WERI-Rb-1 (cell line): ENCODE results near the gene NLRP4.
"Not testable (repeated sequence)": the region's sequence is repeated elsewhere in the genome, so short reads cannot be mapped to it uniquely, and the experiment has no call there.

ENCODE experiments used
- DNase-seq: peaks from one replicate; pipeline ENCODE4 v3.0.0-alpha.2; 2020
- H3K27ac ChIP-seq: fragments of 250-450 bp; sonication (Bioruptor Pico); 2 replicates; pipeline ENCODE4 v1.5.1; 2020; ENCODE audit warnings: mild to moderate bottlenecking, moderate library complexity
- H3K27me3 ChIP-seq: fragments of 250-450 bp; sonication (Bioruptor Pico); 2 replicates; pipeline ENCODE4 v1.5.1; 2021; ENCODE audit warnings: mild to moderate bottlenecking, low read depth, moderate library complexity; ENCODE audit not compliant: insufficient read depth, severe bottlenecking
- H3K36me3 ChIP-seq: fragments of 250-450 bp; sonication (Bioruptor Pico); 2 replicates; pipeline ENCODE4 v1.5.1; 2020; ENCODE audit warnings: mild to moderate bottlenecking, moderate library complexity
- H3K4me3 ChIP-seq: 2 replicates; pipeline ENCODE4 v1.5.1; 2011; ENCODE audit warnings: low read depth, mild to moderate bottlenecking, control low read depth, low read length
- H3K9me3 ChIP-seq: fragments of 250-450 bp; sonication (Bioruptor Pico); 2 replicates; pipeline ENCODE4 v1.5.1; 2021; ENCODE audit warnings: mild to moderate bottlenecking, moderate library complexity; ENCODE audit not compliant: severe bottlenecking
- CTCF ChIP-seq: IDR thresholded peaks from 2 replicates; pipeline ENCODE4 v1.5.1; 2011; ENCODE audit warnings: low read depth, mild to moderate bottlenecking, control low read depth, inconsistent platforms, low read length

NLRP4 gene

GRCh38 chr19:55909801-55910200 is 73.5 kb downstream of the NLRP4 start:
- Histone ChIP-seq H3K9me3 (no peaks in the 10 kb centered on the region), H3K36me3 (no peaks in the 10 kb centered on the region), H3K27ac (no peak overlapping the region), H3K4me3 (no peak overlapping the region), H3K27me3 (peaks cover 63% of the 10 kb centered on the region)
- no peak for TF ChIP-seq CTCF
- DNase-seq = no peak

- peaks cover 3% of the 10 kb centered on the region for H3K9me3 ChIP-seq
- no peak for TF ChIP-seq CTCF
- H3K27me3 ChIP-seq = peaks cover 63% of the 10 kb centered on the region
- H3K27ac ChIP-seq = no peak overlapping the region
- H3K4me3 ChIP-seq = no peak overlapping the region
- H3K36me3 ChIP-seq = no peaks in the 10 kb centered on the region
- DNase-seq = no peak
These were observed 76.6 kb downstream of the NLRP4 start for GRCh38 chr19:55912916-55913315.

- TF ChIP-seq CTCF = peak; percentile 45
- H3K9me3 ChIP-seq = peaks cover 3% of the 10 kb centered on the region
- H3K4me3 ChIP-seq = no peak overlapping the region
- H3K27me3 ChIP-seq = peaks cover 59% of the 10 kb centered on the region
- DNase-seq = no peak
- no peaks in the 10 kb centered on the region for H3K36me3 ChIP-seq
- H3K27ac ChIP-seq = no peak overlapping the region
These were observed 77.4 kb downstream of the NLRP4 start for GRCh38 chr19:55913643-55914268.

- Histone ChIP-seq H3K36me3 (no peaks in the 10 kb centered on the region), H3K27ac (no peak overlapping the region), H3K9me3 (peaks cover 6% of the 10 kb centered on the region), H3K4me3 (no peak overlapping the region), H3K27me3 (peaks cover 42% of the 10 kb centered on the region)
- no peak for DNase-seq
- no peak for TF ChIP-seq CTCF
These were observed 87.2 kb downstream of the NLRP4 start for GRCh38 chr19:55923556-55923955.

GRCh38 chr19:55927991-55928390 is 91.7 kb downstream of the NLRP4 start:
- TF ChIP-seq CTCF = no peak
- Histone ChIP-seq H3K27ac (no peak overlapping the region), H3K4me3 (no peak overlapping the region), H3K36me3 (no peaks in the 10 kb centered on the region), H3K9me3 (peaks cover 6% of the 10 kb centered on the region), H3K27me3 (peaks cover 49% of the 10 kb centered on the region)
- no peak for DNase-seq

GRCh38 chr19:55929258-55929657 is 92.9 kb downstream of the NLRP4 start:
- H3K4me3 ChIP-seq, H3K36me3 ChIP-seq, DNase-seq, H3K27ac ChIP-seq, H3K9me3 ChIP-seq: not testable (repeated sequence)
- peaks cover 59% of the 10 kb centered on the region for H3K27me3 ChIP-seq
